SU-DHL-6 (cell line): ENCODE measurements around the gene BCLAF3.
A peak's percentile ranks its signal among the peaks of the same experiment; 100 is the strongest.

ENCODE experiments used
- H2AFZ ChIP-seq: fragments of 200-600 bp; sonication (generic); 2 replicates; pipeline ENCODE4 v1.6.1; 2014; ENCODE audit warnings: low read depth, mild to moderate bottlenecking, moderate library complexity, mixed read lengths, antibody characterized with exemption, low read length; ENCODE audit not compliant: severe bottlenecking
- H3F3A ChIP-seq: fragments of 200-600 bp; shearing (Covaris generic); 2 replicates; pipeline ENCODE4 v1.6.0; 2016; ENCODE audit warnings: antibody characterized with exemption, mild to moderate bottlenecking; ENCODE audit not compliant: insufficient read depth
- H3K27ac ChIP-seq: fragments of 200-600 bp; sonication (generic); 2 replicates; pipeline ENCODE4 v1.5.1; 2016; ENCODE audit warnings: low read depth, mild to moderate bottlenecking, low read length, moderate library complexity, mixed read lengths
- H3K27me3 ChIP-seq: fragments of 200-600 bp; sonication (generic), shearing (Covaris generic); 2 replicates; pipeline ENCODE4 v1.6.0; 2014; ENCODE audit warnings: mild to moderate bottlenecking, low read length
- H3K36me3 ChIP-seq: fragments of 200-600 bp; sonication (generic); 2 replicates; pipeline ENCODE4 v1.6.1; 2014; ENCODE audit warnings: mild to moderate bottlenecking, low read length, mixed read lengths
- H3K4me2 ChIP-seq: fragments of 300-600, 200-600 bp; shearing (Covaris generic), sonication (generic); 2 replicates; pipeline ENCODE4 v1.6.0; 2014; ENCODE audit warnings: low read length, low read depth, mild to moderate bottlenecking; ENCODE audit not compliant: poor library complexity, severe bottlenecking
- H3K4me3 ChIP-seq: fragments of 200-600 bp; sonication (generic); 2 replicates; pipeline ENCODE4 v1.5.1; 2014; ENCODE audit warnings: antibody characterized with exemption, low read length, mild to moderate bottlenecking, mixed read lengths; ENCODE audit not compliant: insufficient read depth, poor library complexity, severe bottlenecking
- H3K79me2 ChIP-seq: fragments of 200-600 bp; sonication (generic); 2 replicates; pipeline ENCODE4 v1.6.1; 2014; ENCODE audit warnings: mild to moderate bottlenecking, low read length, moderate library complexity; ENCODE audit not compliant: insufficient read depth
- H3K9ac ChIP-seq: fragments of 200-600 bp; sonication (generic); 2 replicates; pipeline ENCODE4 v1.7.0; 2014; ENCODE audit warnings: mild to moderate bottlenecking, low read length
- H3K9me2 ChIP-seq: fragments of 200-600 bp; sonication (generic); replicated peaks from 2 replicates; pipeline ENCODE4 v1.6.1; 2014; ENCODE audit warnings: low read length; ENCODE audit not compliant: insufficient read depth
- H3K9me3 ChIP-seq: fragments of 200-600 bp; sonication (generic); 2 replicates; pipeline ENCODE4 v1.6.1; 2014; ENCODE audit warnings: low read length, mixed read lengths; ENCODE audit not compliant: insufficient read depth
- H4K20me1 ChIP-seq: fragments of 200-600 bp; sonication (generic); 2 replicates; pipeline ENCODE4 v1.6.1; 2014; ENCODE audit warnings: low read depth, mild to moderate bottlenecking, antibody characterized with exemption, low read length, moderate library complexity, mixed read lengths
- EZH2phosphoT487 ChIP-seq: fragments of 200-600 bp; sonication (generic), shearing (Covaris generic); conservative IDR thresholded peaks from 2 replicates; pipeline ENCODE4 v1.6.1; 2018; ENCODE audit warnings: mild to moderate bottlenecking, antibody characterized with exemption, low read length, moderate library complexity, mixed read lengths
- TF ChIP-seq, protein P1 (sequence below): fragments of 200-600 bp; sonication (generic); IDR thresholded peaks from one replicate; pipeline ENCODE4 v1.5.1; 2017; ENCODE audit warnings: antibody characterized with exemption, mild to moderate bottlenecking, low read length, moderate library complexity; ENCODE audit not compliant: insufficient read depth, poor library complexity, severe bottlenecking

BCLAF3 gene

GRCh38 chrX:19990556-19991349 is at the start of gene BCLAF3:
Gene BCLAF3 (minus strand): TSS chrX:19991061. CDS start chrX:19970264, 20,797 bp downstream.
- Histone ChIP-seq H3K27ac (no peak within 1 kb of the TSS), H3K9me2 (no peaks in the 10 kb centered on the region), H3K4me2 (peak within 1 kb of the TSS; percentile 74), H3K27me3 (no peaks in the 10 kb centered on the region), H3K79me2 (peaks cover 4% of the 10 kb centered on the region; the same call in 1 of the 2 replicates), H3K36me3 (no peaks in the 10 kb centered on the region), H2AFZ (peak within 1 kb of the TSS; percentile 80), H3F3A (no peaks in the 10 kb centered on the region), H3K9me3 (no peaks in the 10 kb centered on the region), H4K20me1 (no peaks in the 10 kb centered on the region), H3K9ac (peak within 1 kb of the TSS; percentile 64), H3K4me3 (peak within 1 kb of the TSS; percentile 71)
- TF ChIP-seq EZH2phosphoT487, result no peak
- TF ChIP-seq, protein P1, sequence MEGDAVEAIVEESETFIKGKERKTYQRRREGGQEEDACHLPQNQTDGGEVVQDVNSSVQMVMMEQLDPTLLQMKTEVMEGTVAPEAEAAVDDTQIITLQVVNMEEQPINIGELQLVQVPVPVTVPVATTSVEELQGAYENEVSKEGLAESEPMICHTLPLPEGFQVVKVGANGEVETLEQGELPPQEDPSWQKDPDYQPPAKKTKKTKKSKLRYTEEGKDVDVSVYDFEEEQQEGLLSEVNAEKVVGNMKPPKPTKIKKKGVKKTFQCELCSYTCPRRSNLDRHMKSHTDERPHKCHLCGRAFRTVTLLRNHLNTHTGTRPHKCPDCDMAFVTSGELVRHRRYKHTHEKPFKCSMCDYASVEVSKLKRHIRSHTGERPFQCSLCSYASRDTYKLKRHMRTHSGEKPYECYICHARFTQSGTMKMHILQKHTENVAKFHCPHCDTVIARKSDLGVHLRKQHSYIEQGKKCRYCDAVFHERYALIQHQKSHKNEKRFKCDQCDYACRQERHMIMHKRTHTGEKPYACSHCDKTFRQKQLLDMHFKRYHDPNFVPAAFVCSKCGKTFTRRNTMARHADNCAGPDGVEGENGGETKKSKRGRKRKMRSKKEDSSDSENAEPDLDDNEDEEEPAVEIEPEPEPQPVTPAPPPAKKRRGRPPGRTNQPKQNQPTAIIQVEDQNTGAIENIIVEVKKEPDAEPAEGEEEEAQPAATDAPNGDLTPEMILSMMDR, result peak; percentile 59

DNA sequence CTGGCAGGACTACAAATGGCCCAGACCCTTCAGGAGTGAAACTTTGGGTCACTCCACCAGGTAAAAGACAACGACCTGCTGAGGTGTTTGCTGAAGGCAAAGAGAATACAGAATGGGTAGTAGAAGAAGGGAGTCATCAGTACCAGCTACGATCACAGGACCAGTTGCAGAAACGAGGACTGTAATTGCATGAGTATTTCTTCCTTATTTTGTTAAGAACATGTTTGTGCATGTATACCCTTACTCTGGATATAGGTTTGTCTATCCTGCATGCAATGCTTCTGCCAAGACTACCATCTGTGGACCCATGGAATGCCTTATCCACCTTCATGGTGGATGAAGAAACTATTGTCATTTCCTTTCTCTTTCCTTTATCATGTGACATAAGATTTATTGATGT is 48.1 kb upstream of the BCLAF3 start:
- Histone ChIP-seq H3K4me3 (no peak overlapping the region), H3K4me2 (no peak overlapping the region), H3K9ac (no peak overlapping the region), H2AFZ (no peak overlapping the region), H3K27ac (no peak overlapping the region), H3K9me3 (no peaks in the 10 kb centered on the region), H3K27me3 (no peaks in the 10 kb centered on the region), H3K36me3 (no peaks in the 10 kb centered on the region), H3F3A (no peaks in the 10 kb centered on the region), H3K79me2 (no peaks in the 10 kb centered on the region), H3K9me2 (no peaks in the 10 kb centered on the region), H4K20me1 (no peaks in the 10 kb centered on the region)
- TF ChIP-seq, protein P1, result no peak
- TF ChIP-seq EZH2phosphoT487, result no peak

- Histone ChIP-seq H3K27ac (no peak overlapping the region), H3K27me3 (no peaks in the 10 kb centered on the region), H3K9ac (no peak overlapping the region), H3K4me2 (no peak overlapping the region), H3K4me3 (no peak overlapping the region), H3K36me3 (no peaks in the 10 kb centered on the region), H3K9me2 (no peaks in the 10 kb centered on the region), H3K9me3 (no peaks in the 10 kb centered on the region), H3K79me2 (no peaks in the 10 kb centered on the region), H3F3A (no peaks in the 10 kb centered on the region), H4K20me1 (no peaks in the 10 kb centered on the region), H2AFZ (no peak overlapping the region)
- TF ChIP-seq EZH2phosphoT487, result no peak
- TF ChIP-seq, protein P1, result no peak
Observed at GRCh38 chrX:20037186-20037585, 46.3 kb upstream of the BCLAF3 start.
